ENCODE measurements around the gene DCAF7.

DNA sequence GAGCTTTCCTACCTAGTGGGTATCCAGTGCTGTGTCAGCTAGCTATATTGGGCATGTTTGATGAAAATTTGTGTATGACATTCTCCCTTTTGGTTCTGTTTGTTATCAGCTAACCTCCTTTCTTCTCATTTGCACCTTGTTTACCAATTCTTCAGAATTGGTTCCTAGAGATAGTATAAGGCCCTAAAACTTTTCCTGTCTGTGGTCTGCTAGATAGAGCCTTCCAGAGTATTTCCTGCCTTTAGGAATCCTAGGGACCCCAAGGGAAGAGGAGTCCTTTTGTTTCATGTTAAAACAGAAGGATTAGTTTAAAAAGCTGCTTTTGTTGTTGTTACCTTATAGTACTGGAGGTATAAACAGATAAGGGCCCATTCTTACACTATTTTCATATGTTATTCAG, 83.5 kb downstream of the DCAF7 start:
- TF ChIP-seq, protein P1, sequence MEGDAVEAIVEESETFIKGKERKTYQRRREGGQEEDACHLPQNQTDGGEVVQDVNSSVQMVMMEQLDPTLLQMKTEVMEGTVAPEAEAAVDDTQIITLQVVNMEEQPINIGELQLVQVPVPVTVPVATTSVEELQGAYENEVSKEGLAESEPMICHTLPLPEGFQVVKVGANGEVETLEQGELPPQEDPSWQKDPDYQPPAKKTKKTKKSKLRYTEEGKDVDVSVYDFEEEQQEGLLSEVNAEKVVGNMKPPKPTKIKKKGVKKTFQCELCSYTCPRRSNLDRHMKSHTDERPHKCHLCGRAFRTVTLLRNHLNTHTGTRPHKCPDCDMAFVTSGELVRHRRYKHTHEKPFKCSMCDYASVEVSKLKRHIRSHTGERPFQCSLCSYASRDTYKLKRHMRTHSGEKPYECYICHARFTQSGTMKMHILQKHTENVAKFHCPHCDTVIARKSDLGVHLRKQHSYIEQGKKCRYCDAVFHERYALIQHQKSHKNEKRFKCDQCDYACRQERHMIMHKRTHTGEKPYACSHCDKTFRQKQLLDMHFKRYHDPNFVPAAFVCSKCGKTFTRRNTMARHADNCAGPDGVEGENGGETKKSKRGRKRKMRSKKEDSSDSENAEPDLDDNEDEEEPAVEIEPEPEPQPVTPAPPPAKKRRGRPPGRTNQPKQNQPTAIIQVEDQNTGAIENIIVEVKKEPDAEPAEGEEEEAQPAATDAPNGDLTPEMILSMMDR (conservative IDR thresholded peaks at IDR 0.05; ENCODE audit: low read depth, low read length) = no peak
- TF ChIP-seq RCOR1 (IDR thresholded peaks at IDR 0.05; ENCODE audit: insufficient replicate concordance, low read length) = no peak
- TF ChIP-seq MAFK (IDR thresholded peaks at IDR 0.05; ENCODE audit: low read depth, low read length) = no peak
- TF ChIP-seq POLR2A (IDR thresholded peaks at IDR 0.05; ENCODE audit: low read depth, low read length) = no peak
- TF ChIP-seq RFX5 (IDR thresholded peaks at IDR 0.05; ENCODE audit: low read depth, low read length) = no peak
- TF ChIP-seq RAD21 (IDR thresholded peaks at IDR 0.05; ENCODE audit: low read length) = no peak
- TF ChIP-seq, protein P2, sequence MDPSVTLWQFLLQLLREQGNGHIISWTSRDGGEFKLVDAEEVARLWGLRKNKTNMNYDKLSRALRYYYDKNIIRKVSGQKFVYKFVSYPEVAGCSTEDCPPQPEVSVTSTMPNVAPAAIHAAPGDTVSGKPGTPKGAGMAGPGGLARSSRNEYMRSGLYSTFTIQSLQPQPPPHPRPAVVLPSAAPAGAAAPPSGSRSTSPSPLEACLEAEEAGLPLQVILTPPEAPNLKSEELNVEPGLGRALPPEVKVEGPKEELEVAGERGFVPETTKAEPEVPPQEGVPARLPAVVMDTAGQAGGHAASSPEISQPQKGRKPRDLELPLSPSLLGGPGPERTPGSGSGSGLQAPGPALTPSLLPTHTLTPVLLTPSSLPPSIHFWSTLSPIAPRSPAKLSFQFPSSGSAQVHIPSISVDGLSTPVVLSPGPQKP (IDR thresholded peaks at IDR 0.05; ENCODE audit: borderline replicate concordance, low read depth, low read length) = no peak
- TF ChIP-seq MAZ (IDR thresholded peaks at IDR 0.05; ENCODE audit: borderline replicate concordance, low read depth, low read length) = no peak
- no peak for TF ChIP-seq FOS (IDR thresholded peaks at IDR 0.05; ENCODE audit: low read depth, low read length)
- TF ChIP-seq SMC3 (IDR thresholded peaks at IDR 0.05; ENCODE audit: low read depth, low read length) = no peak
- TF ChIP-seq, protein P3, sequence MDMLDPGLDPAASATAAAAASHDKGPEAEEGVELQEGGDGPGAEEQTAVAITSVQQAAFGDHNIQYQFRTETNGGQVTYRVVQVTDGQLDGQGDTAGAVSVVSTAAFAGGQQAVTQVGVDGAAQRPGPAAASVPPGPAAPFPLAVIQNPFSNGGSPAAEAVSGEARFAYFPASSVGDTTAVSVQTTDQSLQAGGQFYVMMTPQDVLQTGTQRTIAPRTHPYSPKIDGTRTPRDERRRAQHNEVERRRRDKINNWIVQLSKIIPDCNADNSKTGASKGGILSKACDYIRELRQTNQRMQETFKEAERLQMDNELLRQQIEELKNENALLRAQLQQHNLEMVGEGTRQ (IDR thresholded peaks at IDR 0.05; ENCODE audit: low read depth, low read length) = no peak
- no peak for TF ChIP-seq MXI1 (IDR thresholded peaks at IDR 0.05; ENCODE audit: borderline replicate concordance, low read depth, low read length)

Measured in IMR-90 (cell line).